Large intestine (tissue), 3 donors: ENCODE results near the gene FHDC1. TPM values are rescaled to one million over a fixed set of nuclear protein-coding genes. Genes with fewer than 3 reads are reported as not detected.
A peak's percentile ranks its signal among the peaks of the same experiment; 100 is the strongest.

Source experiments
- DNase-seq, 2 donors: peaks; one replicate each; pipeline versions ENCODE4 v3.0.0 to v3.0.0-alpha.2; 2013
- H3K27ac ChIP-seq: one replicate; pipeline ENCODE4 v1.5.1; 2013; ENCODE audit warnings: low read length
- H3K27me3 ChIP-seq: 2 replicates; pipeline ENCODE4 v1.6.1; 2013; ENCODE audit warnings: low read length; ENCODE audit not compliant: control insufficient read depth, insufficient read depth
- H3K36me3 ChIP-seq: 2 replicates; pipeline ENCODE4 v1.6.1; 2013; ENCODE audit warnings: low read length; ENCODE audit not compliant: control insufficient read depth, insufficient read depth
- H3K4me1 ChIP-seq: one replicate; pipeline ENCODE4 v1.6.1; 2013; ENCODE audit warnings: low read length; ENCODE audit not compliant: control insufficient read depth, insufficient read depth
- H3K4me3 ChIP-seq: one replicate; pipeline ENCODE4 v1.5.1; 2013; ENCODE audit warnings: low read length
- H3K9me3 ChIP-seq: one replicate; pipeline ENCODE4 v1.6.1; 2013; ENCODE audit warnings: mild to moderate bottlenecking, low read depth, low read length, moderate library complexity; ENCODE audit not compliant: control insufficient read depth
- WGBS: methylation state at CpG from one replicate; pipeline ENCODE4 v1.1.5; 2013; ENCODE audit warnings: low lambda C conversion rate; ENCODE audit not compliant: insufficient coverage; 5-methylcytosine and 5-hydroxymethylcytosine counted together
- polyA plus RNA-seq: library from polyadenylated mRNA; unstranded; fragments of 120-200 nt; gene quantifications from one replicate; pipeline ENCODE4 v1.2.1, GENCODE V29; 2013

Gene FHDC1
- polyA plus RNA-seq, 1 donor = 10.7 TPM

DNA sequence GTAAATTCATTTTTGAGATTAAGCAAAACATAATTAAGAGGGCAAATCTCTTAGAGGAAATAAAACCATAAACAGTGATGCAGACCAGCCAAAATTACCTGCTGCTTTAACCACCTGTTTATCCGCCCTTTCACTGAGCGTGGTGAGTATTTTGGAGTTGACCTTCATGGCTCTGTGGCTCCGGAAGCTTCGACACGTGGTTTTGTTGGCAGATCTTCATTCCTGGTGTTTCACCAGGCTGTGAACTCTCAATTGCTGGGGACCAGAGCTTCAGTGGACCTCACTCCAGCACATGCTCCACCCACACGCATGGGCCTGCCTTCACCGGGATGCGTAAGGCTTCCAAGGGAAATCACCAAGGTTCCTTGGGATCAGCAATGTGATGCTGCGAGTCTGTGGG lies 83.8 kb downstream of the FHDC1 start:
- DNase-seq = no peak
- Histone ChIP-seq H3K4me3 (no peak overlapping the region), H3K36me3 (no peaks in the 10 kb centered on the region), H3K4me1 (peaks cover 18% of the 10 kb centered on the region), H3K9me3 (no peaks in the 10 kb centered on the region), H3K27ac (no peak overlapping the region), H3K27me3 (no peaks in the 10 kb centered on the region)
- 80% methylated on average over 2 of the region's 9 CpGs for WGBS

DNA sequence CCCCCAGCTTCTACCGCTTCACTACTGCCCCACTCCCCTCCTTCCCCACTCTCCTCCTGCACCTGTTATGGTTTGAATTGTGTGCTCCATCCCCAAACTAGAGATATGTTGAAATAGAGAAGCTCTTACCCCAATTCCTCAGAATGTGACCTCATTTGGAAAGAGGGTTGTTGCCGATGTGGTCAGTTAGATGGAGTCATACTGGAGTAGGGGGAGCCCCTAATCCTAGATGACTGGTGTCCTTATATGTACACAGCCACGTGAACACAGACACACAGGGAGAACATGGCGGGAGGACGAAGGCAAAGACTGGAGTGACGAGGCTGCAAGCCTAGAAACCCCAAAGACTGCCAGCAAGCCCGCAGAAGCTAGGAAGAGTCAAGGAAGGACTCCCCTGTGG lies 84.3 kb downstream of the FHDC1 start:
- no CpG with 5 or more reads among the region's 7 CpGs for WGBS
- no peaks in the 10 kb centered on the region for H3K36me3 ChIP-seq
- no peak for DNase-seq

DNA sequence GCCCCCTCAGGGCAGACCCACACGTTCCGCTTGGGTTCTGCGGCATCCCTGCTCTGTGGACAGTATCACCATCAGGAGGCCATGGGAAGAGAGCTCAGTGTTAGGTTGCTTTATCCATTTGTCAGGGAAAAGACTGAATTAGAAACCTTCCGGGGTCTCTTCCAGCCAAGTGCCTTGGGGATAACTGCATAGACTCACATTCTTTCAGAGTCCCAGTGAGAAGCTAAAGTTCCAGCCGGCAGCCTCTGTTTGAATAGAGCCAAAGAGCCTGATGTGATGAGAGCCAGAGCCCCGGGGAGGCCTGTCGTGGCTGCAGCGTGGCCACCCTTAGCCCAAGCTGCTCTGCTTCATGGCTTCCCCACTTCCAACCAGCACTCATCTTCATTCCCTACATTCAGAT lies 85.2 kb downstream of the FHDC1 start:
- Histone ChIP-seq H3K36me3 (no peaks in the 10 kb centered on the region), H3K27ac (no peak overlapping the region), H3K9me3 (no peaks in the 10 kb centered on the region), H3K4me3 (no peak overlapping the region), H3K4me1 (peaks cover 30% of the 10 kb centered on the region), H3K27me3 (no peaks in the 10 kb centered on the region)
- WGBS = no CpG with 5 or more reads among the region's 8 CpGs
- DNase-seq = no peak

More for the DNA sequence above, 84.3 kb downstream of the FHDC1 start:
- H3K4me1 ChIP-seq = peaks cover 23% of the 10 kb centered on the region
- no peak overlapping the region for H3K27ac ChIP-seq
- H3K4me3 ChIP-seq = no peak overlapping the region
- H3K9me3 ChIP-seq = no peaks in the 10 kb centered on the region
- no peaks in the 10 kb centered on the region for H3K27me3 ChIP-seq

DNA sequence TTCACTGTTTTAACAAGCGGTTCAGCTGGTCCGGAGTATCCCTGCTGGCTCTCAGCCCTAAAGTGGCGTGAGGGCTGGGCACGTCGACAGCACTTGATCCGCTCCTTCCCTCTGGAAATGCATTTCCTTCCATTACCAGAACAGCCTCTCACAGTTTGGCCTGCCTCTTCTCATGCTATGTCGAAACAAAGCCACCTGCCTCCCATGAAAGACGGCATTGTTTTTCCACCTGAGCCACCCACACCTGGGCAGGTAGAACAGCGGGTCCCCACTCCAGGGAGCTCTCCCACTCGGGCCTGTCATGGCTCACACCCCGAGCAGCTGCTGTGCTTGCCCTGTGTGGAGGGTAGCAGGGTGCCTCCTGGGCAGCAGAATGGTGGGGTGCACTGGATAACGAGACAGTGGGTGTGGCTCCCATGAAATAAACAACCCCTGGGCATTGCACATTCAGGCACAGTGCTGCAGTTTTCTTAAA lies 86.2 kb downstream of the FHDC1 start:
- Histone ChIP-seq H3K4me3 (no peak overlapping the region), H3K27ac (no peak overlapping the region), H3K27me3 (no peaks in the 10 kb centered on the region), H3K4me1 (peaks cover 30% of the 10 kb centered on the region), H3K36me3 (no peaks in the 10 kb centered on the region), H3K9me3 (peaks cover 5% of the 10 kb centered on the region)
- peak in 1 of 2 donors; percentile 17 for DNase-seq
- WGBS = no CpG with 5 or more reads among the region's 12 CpGs

DNA sequence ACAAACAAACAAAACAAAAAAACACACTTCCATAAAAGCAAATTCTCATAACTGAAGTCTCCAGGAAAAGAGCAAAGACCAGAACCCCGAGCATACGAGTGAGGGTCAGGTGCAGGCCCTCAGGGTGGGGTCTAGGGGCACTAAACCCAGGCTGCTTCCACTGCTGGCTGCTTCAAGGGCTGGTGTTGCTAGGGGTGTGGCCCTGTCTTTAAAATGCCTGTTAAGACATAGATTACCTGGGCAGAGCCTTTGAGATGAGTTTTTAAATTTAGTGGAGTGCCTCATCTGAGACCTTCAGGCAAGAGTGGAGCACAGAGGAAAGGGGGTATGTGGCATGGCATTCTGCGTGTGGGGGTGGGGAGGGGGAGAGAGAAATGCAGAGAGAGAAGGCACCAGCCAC lies 87.0 kb downstream of the FHDC1 start:
- H3K4me3 ChIP-seq = no peak overlapping the region
- peaks cover 13% of the 10 kb centered on the region for H3K9me3 ChIP-seq
- H3K27me3 ChIP-seq = no peaks in the 10 kb centered on the region
- no peaks in the 10 kb centered on the region for H3K36me3 ChIP-seq
- H3K27ac ChIP-seq = peak overlapping the region; percentile 55
- H3K4me1 ChIP-seq = peaks cover 30% of the 10 kb centered on the region
- WGBS = no CpG with 5 or more reads among the region's 3 CpGs
- peak in 1 of 2 donors; percentile 23 for DNase-seq

DNA sequence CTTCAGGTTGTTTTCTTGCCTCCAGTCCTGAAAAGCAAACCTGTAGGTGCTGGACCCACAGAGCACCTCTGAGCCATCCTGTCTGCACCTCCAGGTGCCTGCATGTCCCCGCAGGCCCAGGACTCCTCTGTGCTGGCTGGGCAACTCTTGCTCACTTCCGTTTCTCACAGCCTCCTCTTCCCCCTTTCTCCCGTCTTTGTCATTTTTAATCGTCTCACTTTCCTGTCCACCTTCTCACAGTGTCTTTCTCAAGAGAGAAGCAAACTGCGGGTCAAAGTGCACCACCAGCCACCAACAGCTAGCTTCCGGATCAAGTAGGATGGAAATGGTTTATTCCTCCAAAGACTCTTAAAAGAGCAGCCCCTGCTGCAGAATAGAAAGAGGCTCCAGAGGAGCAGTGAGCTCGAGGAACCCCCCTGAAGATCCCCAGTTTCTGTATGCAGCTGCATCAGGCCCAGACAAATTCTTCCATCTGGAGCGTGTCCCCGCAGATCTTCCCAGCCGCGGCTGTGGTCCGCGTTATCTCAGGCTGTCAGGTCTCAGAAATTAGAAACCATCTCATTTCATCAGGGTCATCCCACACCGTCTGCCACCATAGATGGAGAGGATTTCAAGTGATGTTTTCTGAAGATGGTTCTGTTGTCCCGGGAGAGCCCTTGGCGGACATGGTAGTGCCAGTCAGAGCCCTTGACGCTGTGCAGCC lies 87.7 kb downstream of the FHDC1 start:
- Histone ChIP-seq H3K36me3 (no peaks in the 10 kb centered on the region), H3K27ac (peak overlapping the region; percentile 55), H3K4me3 (no peak overlapping the region), H3K27me3 (no peaks in the 10 kb centered on the region), H3K9me3 (peaks cover 17% of the 10 kb centered on the region), H3K4me1 (peaks cover 30% of the 10 kb centered on the region)
- WGBS = no CpG with 5 or more reads among the region's 17 CpGs
- peak; percentile 51 to 76 for DNase-seq

DNA sequence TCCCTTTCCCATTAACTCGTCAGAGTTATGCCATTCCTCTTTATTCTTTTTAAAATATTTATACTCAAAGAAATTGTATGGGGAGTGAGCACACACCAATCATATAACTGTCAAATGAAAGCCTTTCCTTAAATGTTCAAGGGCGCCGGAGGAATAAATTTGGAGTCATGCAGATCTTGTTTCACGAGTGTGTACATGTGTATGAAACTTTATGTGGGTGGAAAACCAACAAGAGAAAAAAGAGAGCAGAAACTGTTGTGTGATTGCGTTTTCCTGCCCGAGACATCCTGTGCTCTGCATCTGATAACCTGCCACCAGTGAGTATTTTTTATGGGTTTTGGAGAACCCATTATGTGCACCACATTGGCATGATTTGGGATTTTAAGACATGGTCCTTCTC lies 88.3 kb downstream of the FHDC1 start:
- H3K36me3 ChIP-seq = no peaks in the 10 kb centered on the region
- H3K9me3 ChIP-seq = peaks cover 23% of the 10 kb centered on the region
- DNase-seq = no peak
- peaks cover 30% of the 10 kb centered on the region for H3K4me1 ChIP-seq
- H3K27me3 ChIP-seq = no peaks in the 10 kb centered on the region
- peak overlapping the region; percentile 66 for H3K27ac ChIP-seq
- 72% methylated on average over 3 of the region's 6 CpGs for WGBS
- no peak overlapping the region for H3K4me3 ChIP-seq

DNA sequence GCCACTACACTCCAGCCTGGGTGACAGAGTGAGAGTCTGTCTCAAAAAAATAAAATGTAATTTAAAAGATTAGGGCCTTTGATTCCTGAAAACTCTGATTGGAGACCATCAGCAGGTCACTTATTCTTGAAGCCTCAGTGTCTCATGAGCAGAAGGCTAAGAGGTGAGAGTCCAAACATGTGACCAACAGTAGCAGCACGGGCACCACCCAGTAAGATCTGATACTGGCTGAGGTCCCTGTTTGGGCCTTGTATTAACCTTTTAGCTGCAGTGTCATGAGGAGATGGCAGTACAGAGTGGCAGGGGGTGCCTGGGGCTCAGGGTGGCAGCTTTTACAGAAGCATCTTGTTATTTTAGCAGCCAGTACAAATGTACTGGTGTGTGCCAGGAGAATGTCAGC lies 89.3 kb downstream of the FHDC1 start:
- DNase-seq = peak; percentile 80 to 89
- Histone ChIP-seq H3K4me3 (no peak overlapping the region), H3K27ac (peak overlapping the region; percentile 66), H3K27me3 (no peaks in the 10 kb centered on the region), H3K36me3 (no peaks in the 10 kb centered on the region), H3K9me3 (peaks cover 30% of the 10 kb centered on the region), H3K4me1 (peaks cover 30% of the 10 kb centered on the region)
- WGBS = no CpG with 5 or more reads among the region's 1 CpG

DNA sequence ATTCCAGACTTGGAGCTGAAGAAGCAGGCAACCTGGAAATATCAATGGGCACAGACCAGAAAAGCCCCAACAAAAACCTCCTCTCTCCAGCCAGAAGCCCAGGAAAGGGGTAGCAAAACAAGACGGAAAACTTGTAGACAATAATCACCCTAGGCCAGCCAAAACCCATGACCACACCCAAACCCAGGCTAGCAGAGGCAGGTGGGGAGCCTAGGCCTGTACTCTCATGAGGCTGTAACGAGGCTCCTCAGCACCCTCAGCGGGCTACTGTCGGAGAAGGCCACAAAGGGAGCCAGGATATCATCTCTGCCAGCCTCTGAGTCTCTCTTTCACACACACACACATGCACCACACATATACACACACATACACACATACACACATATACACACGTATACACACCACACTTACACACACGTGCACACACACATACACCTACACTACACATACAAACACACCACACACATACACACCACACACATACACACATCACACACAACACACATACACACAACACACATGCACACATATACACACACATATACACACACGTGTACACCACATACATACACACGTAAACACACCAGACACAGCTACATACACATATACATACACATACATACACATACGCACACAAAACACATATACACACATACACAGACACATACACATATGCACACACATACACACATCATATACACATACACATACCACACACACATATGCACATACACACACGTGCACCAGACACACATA lies 90.6 kb downstream of the FHDC1 start:
- WGBS = 83% methylated on average over 1 of the region's 10 CpGs
- no peaks in the 10 kb centered on the region for H3K36me3 ChIP-seq
- no peak for DNase-seq
- peaks cover 32% of the 10 kb centered on the region for H3K9me3 ChIP-seq
- H3K4me1 ChIP-seq = peaks cover 30% of the 10 kb centered on the region
- H3K4me3 ChIP-seq = no peak overlapping the region
- no peak overlapping the region for H3K27ac ChIP-seq
- H3K27me3 ChIP-seq = no peaks in the 10 kb centered on the region

DNA sequence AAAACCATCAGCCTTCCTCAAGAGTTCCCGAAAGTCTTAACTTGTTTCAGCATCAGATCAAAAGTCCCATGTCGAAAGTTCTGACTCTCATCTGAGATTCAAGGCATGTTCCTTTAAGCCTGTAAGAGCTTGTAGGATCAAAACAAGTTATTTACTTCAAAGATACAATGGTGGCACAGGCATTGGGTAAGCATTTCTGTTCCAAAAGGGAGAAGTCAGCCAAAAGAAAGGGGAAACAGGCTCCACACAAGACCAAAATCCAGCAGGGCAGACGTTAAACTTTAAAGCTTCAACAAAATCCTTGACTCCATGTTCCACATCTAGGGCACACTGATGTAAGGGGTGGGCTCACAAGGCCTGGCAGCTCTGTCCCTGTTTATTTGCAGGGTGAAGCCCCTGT lies 91.7 kb downstream of the FHDC1 start:
- WGBS = 100% methylated on average over 1 of the region's 3 CpGs
- H3K27me3 ChIP-seq = no peaks in the 10 kb centered on the region

More for the DNA sequence above, 91.7 kb downstream of the FHDC1 start:
- Histone ChIP-seq H3K36me3 (no peaks in the 10 kb centered on the region), H3K4me1 (peaks cover 30% of the 10 kb centered on the region), H3K27ac (no peak overlapping the region), H3K9me3 (peaks cover 32% of the 10 kb centered on the region), H3K4me3 (no peak overlapping the region)
- DNase-seq = no peak
